IPS-20b (cell line): ENCODE results near the gene CD81.

Experiments used
- H3K27ac ChIP-seq: one replicate; pipeline ENCODE4 v1.5.1; 2013; ENCODE audit warnings: low read length
- H3K27me3 ChIP-seq: 2 replicates; pipeline ENCODE4 v1.6.1; 2013; ENCODE audit warnings: mild to moderate bottlenecking, low read length, inconsistent platforms; ENCODE audit not compliant: insufficient read depth
- H3K36me3 ChIP-seq: 2 replicates; pipeline ENCODE4 v1.6.1; 2013; ENCODE audit warnings: low read depth, mild to moderate bottlenecking, inconsistent platforms, low read length, moderate library complexity; ENCODE audit not compliant: insufficient read depth
- H3K4me1 ChIP-seq: 2 replicates; pipeline ENCODE4 v1.6.1; 2013; ENCODE audit warnings: mild to moderate bottlenecking, control low read depth, inconsistent platforms, low read length, moderate library complexity; ENCODE audit not compliant: insufficient read depth
- H3K4me3 ChIP-seq: 2 replicates; pipeline ENCODE4 v1.5.1; 2013; ENCODE audit warnings: mild to moderate bottlenecking, low read length, inconsistent platforms
- H3K9ac ChIP-seq: 2 replicates; pipeline ENCODE4 v1.6.1; 2013; ENCODE audit warnings: low read depth, mild to moderate bottlenecking, inconsistent platforms, low read length, moderate library complexity
- H3K9me3 ChIP-seq: 2 replicates; pipeline ENCODE4 v1.6.1; 2013; ENCODE audit warnings: mild to moderate bottlenecking, low read depth, low read length, inconsistent platforms; ENCODE audit not compliant: insufficient read depth

CD81 gene

GRCh38 chr11:2413742-2414579 is 36.9 kb downstream of the CD81 start:
- no peak overlapping the region for H3K9ac ChIP-seq

GRCh38 chr11:2414616-2415015 is 37.5 kb downstream of the CD81 start:
- H3K36me3 ChIP-seq = no peaks in the 10 kb centered on the region
- no peaks in the 10 kb centered on the region for H3K27me3 ChIP-seq
- H3K9ac ChIP-seq = no peak overlapping the region
- H3K9me3 ChIP-seq = no peaks in the 10 kb centered on the region
- no peak overlapping the region for H3K4me3 ChIP-seq
- H3K27ac ChIP-seq = no peak overlapping the region
- no peaks in the 10 kb centered on the region for H3K4me1 ChIP-seq

More at GRCh38 chr11:2413742-2414579, 36.9 kb downstream of the CD81 start:
- Histone ChIP-seq H3K4me3 (no peak overlapping the region), H3K27me3 (no peaks in the 10 kb centered on the region), H3K27ac (no peak overlapping the region), H3K4me1 (no peaks in the 10 kb centered on the region), H3K9me3 (no peaks in the 10 kb centered on the region), H3K36me3 (no peaks in the 10 kb centered on the region)

- no peak overlapping the region for H3K27ac ChIP-seq
- no peaks in the 10 kb centered on the region for H3K9me3 ChIP-seq
- H3K36me3 ChIP-seq = no peaks in the 10 kb centered on the region
- H3K9ac ChIP-seq = no peak overlapping the region
- H3K4me1 ChIP-seq = no peaks in the 10 kb centered on the region
- H3K4me3 ChIP-seq = no peak overlapping the region
- H3K27me3 ChIP-seq = no peaks in the 10 kb centered on the region; the same call in 1 of the 2 replicates
Measured at GRCh38 chr11:2415171-2415570, 38.1 kb downstream of the CD81 start.

- H3K27ac ChIP-seq = no peak overlapping the region
- H3K4me3 ChIP-seq = no peak overlapping the region
- no peak overlapping the region for H3K9ac ChIP-seq
- H3K4me1 ChIP-seq = no peaks in the 10 kb centered on the region
- no peaks in the 10 kb centered on the region for H3K9me3 ChIP-seq
- H3K36me3 ChIP-seq = no peaks in the 10 kb centered on the region
- no peaks in the 10 kb centered on the region; the same call in 1 of the 2 replicates for H3K27me3 ChIP-seq
Measured at GRCh38 chr11:2415601-2416380, 38.7 kb downstream of the CD81 start.

GRCh38 chr11:2416765-2417164 is 39.7 kb downstream of the CD81 start:
- H3K36me3 ChIP-seq = no peaks in the 10 kb centered on the region
- no peaks in the 10 kb centered on the region for H3K9me3 ChIP-seq
- H3K4me3 ChIP-seq = no peak overlapping the region
- H3K9ac ChIP-seq = no peak overlapping the region
- no peaks in the 10 kb centered on the region; the same call in 1 of the 2 replicates for H3K27me3 ChIP-seq
- no peaks in the 10 kb centered on the region for H3K4me1 ChIP-seq
- no peak overlapping the region for H3K27ac ChIP-seq

GRCh38 chr11:2417856-2418692 is 41.0 kb downstream of the CD81 start:
- Histone ChIP-seq H3K4me3 (no peak overlapping the region), H3K9ac (no peak overlapping the region), H3K27me3 (no peaks in the 10 kb centered on the region; the same call in 1 of the 2 replicates), H3K36me3 (no peaks in the 10 kb centered on the region), H3K27ac (no peak overlapping the region), H3K4me1 (no peaks in the 10 kb centered on the region), H3K9me3 (no peaks in the 10 kb centered on the region)

GRCh38 chr11:2418693-2419360 is 41.7 kb downstream of the CD81 start:
- Histone ChIP-seq H3K27me3 (no peaks in the 10 kb centered on the region; the same call in 1 of the 2 replicates), H3K4me3 (no peak overlapping the region), H3K4me1 (no peaks in the 10 kb centered on the region), H3K9me3 (no peaks in the 10 kb centered on the region), H3K27ac (no peak overlapping the region), H3K9ac (no peak overlapping the region), H3K36me3 (no peaks in the 10 kb centered on the region)

- H3K4me3 ChIP-seq = no peak overlapping the region
- H3K36me3 ChIP-seq = no peaks in the 10 kb centered on the region
- no peaks in the 10 kb centered on the region for H3K9me3 ChIP-seq
- no peak overlapping the region for H3K9ac ChIP-seq
- H3K27me3 ChIP-seq = no peaks in the 10 kb centered on the region; the same call in 1 of the 2 replicates
- no peak overlapping the region for H3K27ac ChIP-seq
- no peaks in the 10 kb centered on the region for H3K4me1 ChIP-seq
Measured at GRCh38 chr11:2419638-2420501, 42.8 kb downstream of the CD81 start.

- Histone ChIP-seq H3K36me3 (no peaks in the 10 kb centered on the region), H3K4me3 (no peak overlapping the region), H3K4me1 (no peaks in the 10 kb centered on the region), H3K9ac (no peak overlapping the region), H3K27ac (no peak overlapping the region), H3K27me3 (no peaks in the 10 kb centered on the region; the same call in 1 of the 2 replicates), H3K9me3 (no peaks in the 10 kb centered on the region)
Measured at GRCh38 chr11:2420502-2421225, 43.6 kb downstream of the CD81 start.
